ENCODE data around the gene AARS1.

- TF ChIP-seq TAF1 (IDR thresholded peaks at IDR 0.05; ENCODE audit: borderline replicate concordance, low read depth, low read length) (no peak), POLR2A (IDR thresholded peaks at IDR 0.05; ENCODE audit: low read depth, low read length) (no peak)
Observed at GRCh38 chr16:70301121-70301520, 11.8 kb upstream of the AARS1 start.
